ENCODE measurements around the gene ITGA11. TPM values are rescaled to one million over a fixed set of nuclear protein-coding genes. Genes with fewer than 3 reads are reported as not detected.

Gene ITGA11
- total RNA-seq, 1 experiment from 2014 or later = 0.70 TPM

DNA sequence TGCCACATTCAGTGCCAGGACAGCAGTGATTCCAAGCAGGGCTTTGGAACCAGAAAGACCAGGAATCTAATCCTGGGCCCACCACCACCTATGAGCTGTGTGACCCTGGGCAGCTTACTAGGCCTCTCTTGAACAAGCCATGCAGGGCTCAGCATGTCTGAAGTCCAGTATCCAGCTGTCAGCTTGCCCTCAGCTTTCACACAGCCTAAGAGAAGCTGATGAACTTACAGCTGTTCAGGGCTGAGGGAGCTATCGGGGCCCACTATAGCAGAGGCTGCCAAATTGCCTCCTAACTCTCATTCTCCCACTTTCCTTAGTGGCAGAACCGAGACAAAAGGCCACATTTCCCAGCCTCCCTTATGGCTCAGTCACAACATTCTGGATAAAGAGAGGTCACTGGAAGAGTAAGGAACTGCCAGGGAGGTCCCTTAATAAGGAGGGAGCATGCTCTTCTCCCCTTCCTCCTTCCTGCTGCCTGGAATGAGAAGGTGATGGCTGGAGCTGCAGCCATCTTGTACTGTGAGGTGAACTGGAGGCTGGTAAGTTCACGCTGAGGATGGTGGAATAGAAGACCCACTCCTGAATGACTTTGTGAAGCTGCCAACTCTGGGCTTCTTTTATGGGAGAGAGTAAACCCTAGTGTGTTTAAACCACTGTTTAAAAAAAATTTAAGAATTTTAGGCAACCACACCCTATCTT is 120.0 kb downstream of the ITGA11 start:
- DNase-seq = no peak
- Histone ChIP-seq H3K9me2 (ENCODE audit: insufficient read depth) (no peaks in the 10 kb centered on the region), H3K4me1 (replicated peaks; ENCODE audit: insufficient read depth) (no peaks in the 10 kb centered on the region), H3K9me3 (ENCODE audit: insufficient read depth, low read depth) (no peaks in the 10 kb centered on the region), H4K20me1 (ENCODE audit: insufficient read depth) (no peaks in the 10 kb centered on the region), H3K27ac (no peak overlapping the region), H3K4me2 (no peak overlapping the region), H3K36me3 (ENCODE audit: low read depth) (no peaks in the 10 kb centered on the region), H2AFZ (no peak overlapping the region), H3K4me3 (no peak overlapping the region), H3K79me2 (ENCODE audit: low read depth) (no peaks in the 10 kb centered on the region), H3F3A (ENCODE audit: insufficient read depth, low read depth) (no peaks in the 10 kb centered on the region), H3K27me3 (ENCODE audit: insufficient read depth, low read depth) (no peaks in the 10 kb centered on the region)
- no peak for TF ChIP-seq EZH2 (IDR thresholded peaks at IDR 0.05; ENCODE audit: low read depth)
- TF ChIP-seq, protein P1, sequence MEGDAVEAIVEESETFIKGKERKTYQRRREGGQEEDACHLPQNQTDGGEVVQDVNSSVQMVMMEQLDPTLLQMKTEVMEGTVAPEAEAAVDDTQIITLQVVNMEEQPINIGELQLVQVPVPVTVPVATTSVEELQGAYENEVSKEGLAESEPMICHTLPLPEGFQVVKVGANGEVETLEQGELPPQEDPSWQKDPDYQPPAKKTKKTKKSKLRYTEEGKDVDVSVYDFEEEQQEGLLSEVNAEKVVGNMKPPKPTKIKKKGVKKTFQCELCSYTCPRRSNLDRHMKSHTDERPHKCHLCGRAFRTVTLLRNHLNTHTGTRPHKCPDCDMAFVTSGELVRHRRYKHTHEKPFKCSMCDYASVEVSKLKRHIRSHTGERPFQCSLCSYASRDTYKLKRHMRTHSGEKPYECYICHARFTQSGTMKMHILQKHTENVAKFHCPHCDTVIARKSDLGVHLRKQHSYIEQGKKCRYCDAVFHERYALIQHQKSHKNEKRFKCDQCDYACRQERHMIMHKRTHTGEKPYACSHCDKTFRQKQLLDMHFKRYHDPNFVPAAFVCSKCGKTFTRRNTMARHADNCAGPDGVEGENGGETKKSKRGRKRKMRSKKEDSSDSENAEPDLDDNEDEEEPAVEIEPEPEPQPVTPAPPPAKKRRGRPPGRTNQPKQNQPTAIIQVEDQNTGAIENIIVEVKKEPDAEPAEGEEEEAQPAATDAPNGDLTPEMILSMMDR (conservative IDR thresholded peaks at IDR 0.05) = no peak
- ChIA-PET CTCF (no interaction called here), POLR2A (ENCODE audit: unreplicated experiment) (no interaction called here)
- BruUV-seq (replicated peaks) = no TSS peak
- intact Hi-C loops (cut with micrococcal nuclease; ENCODE audit: unreplicated experiment) = no loop called here

DNA sequence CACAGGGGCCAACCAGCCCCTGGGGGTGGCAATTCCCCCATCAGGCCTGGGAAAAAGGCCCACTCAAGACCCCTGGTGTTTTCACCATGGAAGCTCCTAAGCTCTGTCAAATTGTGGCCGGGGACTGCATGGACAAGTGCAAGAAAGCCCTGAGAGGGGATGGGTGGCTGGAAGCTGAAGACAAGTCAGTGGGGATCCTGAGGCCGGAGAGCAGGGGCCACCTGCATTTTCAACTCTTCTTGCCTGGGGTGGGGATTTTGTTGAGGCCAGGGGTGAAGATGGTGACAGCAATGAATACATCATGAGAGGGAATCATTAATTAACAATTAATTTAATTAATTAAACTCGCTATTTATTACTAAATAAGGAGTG is 120.5 kb downstream of the ITGA11 start:
- H4K20me1 ChIP-seq (ENCODE audit: insufficient read depth) = no peaks in the 10 kb centered on the region
- no peak for TF ChIP-seq EZH2 (IDR thresholded peaks at IDR 0.05; ENCODE audit: low read depth)
- TF ChIP-seq, protein P1 (conservative IDR thresholded peaks at IDR 0.05) = no peak
- H3K27me3 ChIP-seq (ENCODE audit: insufficient read depth, low read depth) = no peaks in the 10 kb centered on the region
- no TSS peak for BruUV-seq (replicated peaks)
- no peaks in the 10 kb centered on the region for H3K36me3 ChIP-seq (ENCODE audit: low read depth)
- no peaks in the 10 kb centered on the region for H3K4me1 ChIP-seq (replicated peaks; ENCODE audit: insufficient read depth)
- H3K9me2 ChIP-seq (ENCODE audit: insufficient read depth) = no peaks in the 10 kb centered on the region
- H3K27ac ChIP-seq = no peak overlapping the region
- ChIA-PET POLR2A (ENCODE audit: unreplicated experiment) (no interaction called here), CTCF (no interaction called here)
- no peak overlapping the region for H3K4me3 ChIP-seq
- H3K9me3 ChIP-seq (ENCODE audit: insufficient read depth, low read depth) = no peaks in the 10 kb centered on the region
- H3K4me2 ChIP-seq = no peak overlapping the region
- H2AFZ ChIP-seq = no peak overlapping the region
- intact Hi-C loops (cut with micrococcal nuclease; ENCODE audit: unreplicated experiment) = no loop called here
- no peaks in the 10 kb centered on the region for H3F3A ChIP-seq (ENCODE audit: insufficient read depth, low read depth)
- no peaks in the 10 kb centered on the region for H3K79me2 ChIP-seq (ENCODE audit: low read depth)
- DNase-seq = no peak

DNA sequence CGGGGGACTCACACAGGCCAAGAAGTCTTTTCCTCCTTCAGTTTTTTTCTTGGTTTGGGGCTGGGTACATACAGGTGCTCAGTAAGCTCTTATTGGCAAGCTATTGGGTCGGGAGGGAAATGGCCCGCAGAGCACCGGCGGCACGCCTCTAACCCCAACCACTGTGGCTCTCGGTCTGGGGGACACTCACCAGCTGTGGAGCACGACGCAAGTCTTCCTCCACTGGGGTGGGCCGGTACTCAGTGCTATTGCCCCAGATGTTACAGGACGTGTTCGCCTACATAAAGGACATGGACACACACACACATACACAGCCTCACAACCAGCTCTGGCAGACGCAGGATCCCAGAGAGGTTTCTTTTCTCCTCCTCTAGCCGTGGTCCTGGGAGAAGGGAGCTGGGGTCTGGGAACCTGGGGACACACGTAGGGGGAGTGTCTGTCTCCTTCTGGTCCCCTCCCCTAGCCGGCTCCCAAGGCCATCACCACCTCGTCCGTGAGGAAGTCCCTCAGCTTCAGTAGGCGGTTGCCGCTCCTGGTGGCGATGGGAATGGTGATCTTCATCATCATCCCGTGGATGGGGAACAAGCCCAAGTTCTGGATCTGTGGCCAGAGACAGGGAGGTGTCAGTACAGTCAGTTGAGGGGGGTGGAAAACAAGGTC is 121.0 kb downstream of the ITGA11 start:
- Histone ChIP-seq H3K27ac (no peak overlapping the region), H3F3A (ENCODE audit: insufficient read depth, low read depth) (no peaks in the 10 kb centered on the region), H3K79me2 (ENCODE audit: low read depth) (no peaks in the 10 kb centered on the region), H3K27me3 (ENCODE audit: insufficient read depth, low read depth) (no peaks in the 10 kb centered on the region), H3K4me1 (replicated peaks; ENCODE audit: insufficient read depth) (no peaks in the 10 kb centered on the region), H3K4me2 (no peak overlapping the region), H4K20me1 (ENCODE audit: insufficient read depth) (no peaks in the 10 kb centered on the region), H2AFZ (no peak overlapping the region), H3K9me3 (ENCODE audit: insufficient read depth, low read depth) (no peaks in the 10 kb centered on the region), H3K9me2 (ENCODE audit: insufficient read depth) (no peaks in the 10 kb centered on the region), H3K36me3 (ENCODE audit: low read depth) (no peaks in the 10 kb centered on the region), H3K4me3 (no peak overlapping the region)
- DNase-seq = no peak
- ChIA-PET POLR2A (ENCODE audit: unreplicated experiment) (no interaction called here), CTCF (no interaction called here)
- BruUV-seq (replicated peaks) = no TSS peak
- intact Hi-C loops (cut with micrococcal nuclease; ENCODE audit: unreplicated experiment) = no loop called here
- TF ChIP-seq, protein P1 (conservative IDR thresholded peaks at IDR 0.05) = no peak
- no peak for TF ChIP-seq EZH2 (IDR thresholded peaks at IDR 0.05; ENCODE audit: low read depth)

All from PC-9 (cell line).